GM12891 (cell line): ENCODE results near the gene TXNDC2.

Experiments used
- PAX5 ChIP-seq: IDR thresholded peaks from 2 replicates; pipeline ENCODE4 v1.6.1; 2011; ENCODE audit warnings: low read length, moderate library complexity, mild to moderate bottlenecking; ENCODE audit not compliant: insufficient read depth, severe bottlenecking
- POLR2A ChIP-seq: IDR thresholded peaks from 2 replicates; pipeline ENCODE4 v1.6.1; 2011; ENCODE audit warnings: low read depth, low read length, control low read depth
- POLR2AphosphoS5 ChIP-seq: IDR thresholded peaks from 2 replicates; pipeline ENCODE4 v1.6.1; 2011; ENCODE audit warnings: low read depth, low read length, control low read depth
- POU2F2 ChIP-seq: IDR thresholded peaks from 2 replicates; pipeline ENCODE4 v1.6.1; 2011; ENCODE audit warnings: low read depth, mild to moderate bottlenecking, control low read depth, low read length, moderate library complexity
- SPI1 ChIP-seq: IDR thresholded peaks from 2 replicates; pipeline ENCODE4 v1.6.1; 2011; ENCODE audit warnings: low read depth, low read length, control low read depth
- TAF1 ChIP-seq: IDR thresholded peaks from 2 replicates; pipeline ENCODE4 v1.6.1; 2011; ENCODE audit warnings: low read depth, low read length, control low read depth

DNA sequence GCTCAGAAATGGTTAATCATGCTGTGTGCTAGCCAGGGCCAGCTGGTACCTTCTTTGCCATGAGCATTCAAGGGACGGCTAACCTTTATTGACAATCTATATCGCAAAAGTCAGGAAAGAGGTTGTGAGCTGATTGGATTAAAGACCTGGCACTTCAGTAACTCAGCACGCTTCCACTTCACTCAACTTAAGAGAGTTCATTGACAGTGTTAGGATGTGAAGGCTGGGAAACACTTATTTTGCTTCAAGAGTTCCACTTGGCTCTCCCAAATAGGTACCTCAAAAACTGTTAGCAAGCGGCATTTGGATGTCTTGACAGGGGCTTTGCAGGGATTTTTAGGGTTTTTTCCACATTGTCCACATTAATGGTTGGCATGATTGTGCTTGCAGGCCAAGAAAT, 25.1 kb upstream of the TXNDC2 start:
- TF ChIP-seq POLR2A = no peak
- no peak for TF ChIP-seq SPI1
- no peak for TF ChIP-seq POLR2AphosphoS5
- TF ChIP-seq TAF1 = no peak
- no peak for TF ChIP-seq PAX5
- no peak for TF ChIP-seq POU2F2
